Central memory CD4-positive, alpha-beta T cell (primary cell): Measurements from ENCODE around the gene IFT57.
"Not testable (repeated sequence)": the region's sequence is repeated elsewhere in the genome, so short reads cannot be mapped to it uniquely, and the experiment has no call there.

Experiments
- DNase-seq: peaks from one replicate; pipeline ENCODE4 v3.0.0; 2022
- total RNA-seq, 3 experiments: gene quantifications; one replicate each; lab custom pipeline; 2026; lab: John Stamatoyannopoulos, UW

The IFT57 gene, protein sequence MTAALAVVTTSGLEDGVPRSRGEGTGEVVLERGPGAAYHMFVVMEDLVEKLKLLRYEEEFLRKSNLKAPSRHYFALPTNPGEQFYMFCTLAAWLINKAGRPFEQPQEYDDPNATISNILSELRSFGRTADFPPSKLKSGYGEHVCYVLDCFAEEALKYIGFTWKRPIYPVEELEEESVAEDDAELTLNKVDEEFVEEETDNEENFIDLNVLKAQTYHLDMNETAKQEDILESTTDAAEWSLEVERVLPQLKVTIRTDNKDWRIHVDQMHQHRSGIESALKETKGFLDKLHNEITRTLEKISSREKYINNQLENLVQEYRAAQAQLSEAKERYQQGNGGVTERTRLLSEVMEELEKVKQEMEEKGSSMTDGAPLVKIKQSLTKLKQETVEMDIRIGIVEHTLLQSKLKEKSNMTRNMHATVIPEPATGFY
- total RNA-seq: 33.2 to 51.9 (median 43.4) reads per million in 3 experiments

DNA sequence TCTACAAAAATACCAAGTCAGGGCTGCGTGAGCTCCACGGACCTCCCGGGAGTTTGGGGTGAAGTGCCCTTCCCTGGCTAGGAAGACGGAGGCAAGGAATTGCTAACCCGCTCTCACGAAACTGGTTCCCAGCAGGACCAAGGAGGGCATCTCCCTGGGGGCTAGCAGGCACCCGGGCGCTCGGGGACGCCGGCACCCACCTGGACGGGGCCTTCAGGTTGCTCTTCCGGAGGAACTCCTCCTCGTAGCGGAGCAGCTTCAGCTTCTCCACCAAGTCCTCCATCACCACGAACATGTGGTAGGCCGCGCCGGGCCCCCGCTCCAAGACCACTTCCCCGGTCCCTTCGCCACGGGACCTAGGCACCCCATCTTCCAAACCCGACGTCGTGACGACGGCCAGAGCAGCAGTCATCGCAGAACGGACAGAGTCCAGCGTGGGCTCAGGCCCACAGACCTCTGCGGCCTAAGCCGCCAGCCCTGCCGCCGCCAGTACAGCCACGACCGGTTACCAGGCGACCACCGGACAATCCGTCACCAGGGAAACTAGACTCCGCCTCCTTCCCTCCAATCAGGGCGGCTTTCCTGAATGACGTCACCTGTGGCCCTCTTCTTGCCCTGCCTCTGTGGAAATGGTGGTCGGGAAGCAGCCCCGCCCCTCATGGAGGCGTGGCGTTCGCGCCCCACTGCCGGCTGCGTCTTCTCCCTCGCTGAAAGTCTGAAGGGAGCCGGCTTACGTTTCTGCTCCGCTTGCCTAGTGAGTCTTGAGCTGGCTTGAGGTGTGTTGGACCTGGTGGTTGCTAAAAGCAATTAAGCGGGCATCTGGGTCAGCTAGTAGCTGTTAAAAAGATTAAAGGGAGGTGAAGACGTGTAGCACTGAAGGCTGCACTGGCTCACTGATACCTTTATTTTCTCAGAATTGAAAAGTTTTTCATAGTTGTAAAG is at the start of gene IFT57:
TSS of gene IFT57 (minus strand) at position 514 of the 942 bp plus-strand sequence. CDS start at position 412, 102 bp downstream.
- peak; percentile 97 for DNase-seq

DNA sequence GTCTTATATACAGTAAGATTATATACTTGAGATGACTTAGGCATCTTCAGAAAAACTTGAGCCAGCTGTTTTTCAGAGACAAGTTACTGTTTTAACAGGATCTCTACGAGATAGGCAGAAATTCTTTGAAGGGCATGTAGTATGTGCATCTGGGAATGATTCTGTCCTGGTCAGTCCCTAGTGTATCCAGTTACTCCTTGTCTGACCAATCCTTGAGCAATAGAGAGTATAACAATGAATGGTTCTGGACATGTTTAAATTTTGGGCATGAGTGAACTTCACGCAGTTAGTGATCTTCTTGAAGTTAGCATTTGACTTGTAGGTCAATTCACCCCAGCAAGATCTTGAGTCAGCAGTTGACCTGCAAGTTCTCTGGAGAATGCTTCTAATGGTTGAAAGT is 49.4 kb upstream of the IFT57 start:
- no peak for DNase-seq

DNA sequence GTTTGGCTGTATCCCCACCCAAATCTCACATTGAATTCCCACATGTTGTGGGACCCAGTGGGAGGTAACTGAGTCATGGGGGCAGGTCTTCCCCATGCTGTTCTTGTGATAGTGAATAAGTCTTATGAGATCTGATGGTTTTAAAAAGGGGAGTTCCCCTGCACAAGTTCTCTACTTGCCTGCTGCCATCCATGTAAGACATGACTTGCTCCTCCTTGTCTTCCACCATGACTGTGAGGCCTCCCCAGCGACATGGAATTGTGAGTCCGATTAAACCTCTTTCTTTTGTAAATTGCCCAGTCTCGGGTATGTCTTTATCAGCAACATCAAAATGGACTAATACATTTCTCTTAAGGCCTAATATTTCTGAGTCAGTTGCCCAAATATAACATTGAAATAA is 46.0 kb upstream of the IFT57 start:
- not testable (repeated sequence) for DNase-seq

DNA sequence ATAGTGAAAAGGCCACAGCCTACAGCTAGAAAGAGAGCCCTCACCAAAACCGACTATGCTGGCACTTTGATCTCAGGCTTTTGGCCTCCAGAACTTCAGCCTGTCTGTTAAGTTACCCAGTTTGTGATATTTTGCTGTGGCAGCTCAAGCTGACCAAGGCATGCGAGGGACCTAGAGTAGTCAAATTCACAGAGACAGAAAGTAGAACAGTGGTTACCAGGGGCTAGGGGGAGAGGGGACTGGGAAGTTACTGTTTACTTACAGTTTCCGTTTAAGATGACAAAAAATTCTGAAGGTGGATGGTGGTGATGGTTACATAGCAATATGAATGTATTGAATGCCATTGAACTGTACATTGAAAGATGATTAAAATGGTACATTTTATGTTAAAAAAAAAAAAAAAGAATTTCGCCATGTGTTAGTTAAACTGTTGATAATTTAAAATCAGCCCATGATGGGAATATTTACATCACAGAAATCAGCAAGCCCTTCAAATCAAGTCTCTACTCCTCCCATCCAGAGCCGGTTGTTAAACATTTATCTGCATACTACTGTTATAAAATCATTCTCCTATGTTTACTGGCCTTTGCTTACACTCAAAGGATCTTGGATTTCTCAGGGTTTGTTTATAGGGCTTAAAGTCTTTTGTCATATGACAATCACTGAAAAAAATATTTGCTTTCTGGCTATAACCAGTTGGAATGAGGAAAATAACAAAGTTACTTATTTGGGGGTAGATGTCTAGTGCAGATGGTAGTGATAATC is 42.5 kb upstream of the IFT57 start:
- not testable (repeated sequence) for DNase-seq

DNA sequence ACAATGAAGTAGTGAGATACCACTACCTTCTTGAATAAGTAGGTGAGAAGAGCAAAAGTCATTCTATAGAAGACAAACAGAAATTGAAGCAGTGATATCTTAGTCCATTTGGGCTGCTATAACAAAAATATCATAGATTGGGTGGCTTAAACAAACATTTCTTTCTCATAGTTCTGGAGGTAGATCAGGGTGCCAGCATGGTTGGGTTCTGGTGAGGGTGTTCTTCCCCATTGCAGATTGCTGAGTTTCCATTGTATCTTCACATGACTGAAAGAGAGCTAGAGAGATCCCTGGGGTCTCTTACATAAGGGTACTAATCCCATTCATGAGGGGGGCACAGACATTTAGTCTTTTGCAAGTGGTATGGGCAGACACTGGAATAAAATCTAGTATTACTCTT is 32.9 kb upstream of the IFT57 start:
- DNase-seq: no peak

DNA sequence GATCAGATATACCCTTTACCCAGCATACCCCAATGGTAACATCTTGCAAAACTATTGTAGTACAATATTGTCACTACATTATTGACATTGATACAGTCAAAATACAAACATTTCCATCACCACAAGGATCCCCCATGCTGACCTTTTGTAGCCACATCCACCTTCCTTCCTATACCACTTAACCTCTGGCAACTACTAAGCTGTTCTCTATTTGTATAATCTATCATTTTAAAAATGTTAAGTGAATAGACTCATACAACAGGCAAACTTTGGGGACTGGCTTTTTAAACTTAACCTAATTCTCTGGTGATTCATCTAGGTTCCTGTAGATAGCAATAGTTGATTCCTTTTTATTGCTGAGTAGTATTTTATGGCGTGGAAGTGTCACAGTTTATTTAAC is 29.6 kb upstream of the IFT57 start:
- no peak for DNase-seq

DNA sequence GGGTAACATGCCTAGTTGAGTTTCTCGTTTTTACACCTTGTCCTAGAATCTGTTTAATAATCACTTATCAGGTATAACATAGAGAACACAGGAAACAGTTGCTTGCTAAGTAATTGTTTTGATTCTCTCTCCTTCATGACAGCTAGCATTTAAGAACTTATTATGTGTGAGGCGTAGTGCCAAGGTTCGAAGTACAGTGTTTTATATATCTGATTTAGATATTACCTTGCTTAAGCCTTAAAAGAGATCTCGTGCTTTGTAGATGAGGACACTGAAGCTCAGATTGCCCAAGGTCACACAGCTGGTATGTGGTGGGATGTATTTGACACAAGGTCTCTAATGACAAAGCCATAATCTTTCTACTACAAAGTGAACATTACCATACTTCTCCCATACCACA is 29.0 kb upstream of the IFT57 start:
- DNase-seq: no peak

DNA sequence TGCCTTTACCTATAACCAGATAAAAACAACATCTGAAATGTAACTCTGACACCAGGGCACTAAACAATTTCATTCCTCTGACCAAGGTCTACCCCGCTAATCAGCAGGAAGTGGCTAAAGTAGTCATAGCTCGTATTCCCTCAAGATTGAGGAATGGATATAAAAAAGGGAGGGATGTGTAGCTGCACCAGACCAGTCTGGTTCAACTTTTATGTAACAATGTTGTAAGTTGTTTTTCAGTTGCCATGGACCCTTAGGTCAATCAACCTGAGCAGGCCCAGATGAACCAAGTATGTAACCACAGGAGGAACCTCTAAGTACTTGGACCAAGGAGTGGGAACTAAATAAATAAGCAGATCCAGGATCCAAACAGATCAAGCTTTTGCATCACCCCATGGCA is 28.4 kb upstream of the IFT57 start:
- DNase-seq: no peak

DNA sequence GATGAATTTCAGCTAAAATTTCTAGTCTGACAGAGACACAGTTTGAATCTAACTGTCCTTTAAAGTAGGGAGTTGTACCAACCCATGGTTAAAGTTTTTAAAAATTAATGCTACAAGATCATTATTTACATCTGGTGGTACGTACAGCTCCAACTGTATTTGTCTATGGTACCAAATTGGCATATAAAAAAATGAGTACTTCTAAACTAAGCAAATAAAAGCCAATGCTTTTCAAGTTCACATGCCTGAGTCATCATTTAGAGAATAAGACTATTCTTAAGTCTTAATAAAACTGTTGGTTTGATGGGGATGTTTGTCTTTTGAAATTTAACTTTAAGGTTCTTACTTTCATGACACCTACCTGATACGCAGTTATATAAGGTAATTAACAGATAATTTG is 21.0 kb upstream of the IFT57 start:
- DNase-seq: no peak

DNA sequence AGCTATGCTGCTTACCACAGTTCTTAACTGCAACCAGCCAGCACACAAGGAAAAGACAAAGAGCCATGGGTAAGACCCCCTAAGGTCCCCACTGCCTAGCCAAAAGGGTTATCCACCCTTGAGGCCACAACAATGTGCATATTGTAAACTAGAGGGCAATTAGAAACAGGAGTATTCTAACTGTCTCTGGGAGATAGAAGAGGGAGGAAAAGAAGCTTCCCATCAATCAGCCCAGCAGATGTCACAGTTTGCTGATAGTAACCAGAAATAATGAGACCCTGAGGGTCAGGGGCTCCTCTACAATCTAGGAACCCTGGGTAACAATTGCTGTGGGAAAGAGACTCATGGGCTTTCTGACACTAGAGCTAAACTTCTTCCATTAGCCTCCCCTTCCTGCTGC is 20.6 kb upstream of the IFT57 start:
- DNase-seq: no peak

DNA sequence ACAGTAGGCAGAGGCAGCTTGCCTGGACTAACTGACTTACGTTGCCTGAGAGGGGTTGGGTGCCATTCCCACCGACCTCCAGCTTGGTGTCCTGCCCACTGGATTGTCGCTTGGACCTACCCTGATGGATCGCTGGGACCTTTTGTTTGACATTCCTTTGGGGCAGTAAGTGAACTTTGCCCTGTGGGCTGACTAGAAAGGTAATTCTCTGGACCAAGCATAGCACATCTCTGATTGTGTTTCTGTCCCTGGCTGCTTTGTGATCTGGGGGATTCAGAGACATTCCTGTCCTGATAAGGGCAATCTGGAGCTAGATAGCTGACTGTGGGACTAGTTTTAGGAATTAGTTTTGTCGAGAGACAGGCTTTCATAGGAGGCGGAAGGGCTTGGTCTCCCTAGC is 19.5 kb upstream of the IFT57 start:
- DNase-seq: no peak

DNA sequence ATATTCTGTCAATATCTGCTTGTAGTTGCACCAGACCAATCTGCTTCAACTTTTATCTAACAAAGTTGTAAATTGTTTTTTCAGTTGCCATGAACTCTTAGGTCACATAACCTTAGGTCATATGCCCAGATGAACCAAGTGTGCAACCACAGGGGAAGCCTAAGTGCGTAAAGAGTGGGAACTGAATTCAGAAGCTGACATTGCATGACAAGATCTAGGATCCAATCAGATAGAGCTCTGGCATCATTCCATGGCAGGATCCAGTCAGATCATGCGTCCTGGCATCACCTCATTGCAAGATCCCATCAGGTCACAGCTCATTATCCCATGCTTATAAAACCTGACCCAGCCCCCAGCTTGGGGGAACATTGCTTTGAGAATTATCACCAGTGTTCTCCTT is 18.9 kb upstream of the IFT57 start:
- no peak for DNase-seq

DNA sequence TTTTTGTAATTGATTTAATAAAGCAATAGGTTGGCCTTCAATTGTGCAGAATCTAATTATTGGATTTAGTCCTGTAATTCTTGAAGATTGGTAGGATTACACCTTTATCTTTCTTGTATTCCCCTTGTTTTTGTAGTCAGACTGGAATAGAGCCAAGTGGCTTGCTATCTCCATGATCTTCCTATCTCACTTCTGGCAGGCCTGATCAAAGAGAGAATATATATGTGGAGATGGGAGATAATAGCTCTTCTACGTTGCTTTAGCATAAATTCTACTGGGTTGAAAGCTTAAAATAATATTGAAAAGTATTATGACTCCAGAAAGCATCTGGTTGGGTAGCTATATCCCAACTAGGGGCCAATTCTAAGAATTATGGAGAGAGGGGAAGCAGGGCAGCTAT is 16.9 kb upstream of the IFT57 start:
- no peak for DNase-seq

DNA sequence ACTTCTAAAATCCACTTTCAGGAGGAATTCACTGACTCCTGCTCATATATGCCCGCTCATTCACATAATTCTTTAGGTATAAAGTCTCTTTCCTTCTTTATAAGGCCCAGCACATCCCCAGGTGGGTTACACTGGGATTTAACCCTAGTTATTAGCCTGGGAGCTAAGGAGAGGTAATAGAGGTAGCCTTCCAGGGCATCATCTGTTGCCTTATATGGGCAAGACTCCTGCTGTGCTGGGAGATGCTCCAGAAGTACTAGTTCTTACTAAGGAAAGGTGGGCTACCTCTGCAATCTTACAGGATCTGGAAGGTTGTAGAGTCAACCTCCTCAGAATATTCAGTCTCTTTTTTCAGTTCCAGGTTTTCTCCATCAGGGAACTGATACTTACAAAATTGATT is 13.1 kb upstream of the IFT57 start:
- DNase-seq: no peak

DNA sequence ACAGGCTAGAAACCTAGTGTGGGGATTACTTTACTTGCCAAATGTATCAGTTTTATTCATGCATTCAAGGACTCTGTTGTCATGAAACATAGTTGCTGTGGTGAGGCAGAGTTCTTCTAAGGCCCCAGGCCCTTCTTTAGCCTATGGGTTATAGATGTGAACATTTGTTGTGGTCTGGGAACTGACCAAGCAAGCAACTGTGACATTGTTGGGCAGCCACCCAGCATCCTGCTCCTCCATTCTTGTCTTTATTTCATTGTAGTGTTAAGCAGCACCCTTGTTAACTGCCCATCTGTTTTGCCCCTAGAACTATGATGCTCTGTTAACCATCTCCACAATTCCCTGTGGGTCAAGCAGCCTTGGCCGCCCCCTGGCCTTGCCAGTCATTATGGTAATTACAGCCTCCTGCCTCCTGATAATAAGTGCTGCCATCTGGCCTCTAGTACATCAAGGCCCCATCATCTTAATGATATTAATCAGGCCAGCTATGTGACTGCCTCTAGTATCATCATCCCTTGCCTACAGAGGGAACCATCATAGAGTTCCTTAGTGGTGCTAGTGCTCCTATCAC is 12.2 kb upstream of the IFT57 start:
- no peak for DNase-seq

DNA sequence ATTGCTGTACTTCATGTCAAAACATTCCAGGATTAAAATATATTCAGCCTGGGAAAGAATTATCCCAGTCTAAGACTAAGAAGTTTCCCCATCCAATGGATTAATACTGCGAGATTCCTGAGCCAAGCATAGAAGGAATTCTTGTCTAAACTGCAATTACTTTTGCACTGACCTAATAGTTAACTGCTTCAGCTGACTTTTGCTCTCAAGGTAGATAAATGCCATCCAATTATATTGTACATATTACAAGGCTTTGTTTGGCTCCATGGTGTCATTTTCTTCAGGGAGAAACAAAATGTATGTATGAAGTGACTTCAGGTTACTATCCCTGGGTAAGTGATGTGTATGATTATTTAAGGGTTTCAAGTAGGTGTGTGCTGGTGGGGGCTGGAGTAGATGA is 6.1 kb upstream of the IFT57 start:
- DNase-seq: no peak

DNA sequence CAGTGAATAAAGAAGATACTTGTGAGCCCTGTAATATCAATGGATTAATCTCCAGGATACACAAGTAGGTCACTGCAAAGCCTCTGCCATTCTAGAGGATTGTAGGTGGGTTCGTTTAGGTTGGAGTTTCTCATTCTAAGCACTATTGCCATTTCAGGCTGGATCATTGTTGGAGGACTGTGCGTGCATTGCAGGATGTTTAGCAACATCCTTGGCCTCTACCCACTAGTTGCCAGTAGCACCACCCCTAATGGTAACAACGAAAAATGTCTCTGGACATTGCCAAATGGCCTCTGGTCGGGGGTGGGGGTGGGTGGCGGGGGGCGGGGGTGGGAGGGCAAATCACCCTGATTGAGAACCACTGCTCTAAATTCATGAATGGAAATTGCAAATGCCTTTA is 4.9 kb upstream of the IFT57 start:
- no peak for DNase-seq

DNA sequence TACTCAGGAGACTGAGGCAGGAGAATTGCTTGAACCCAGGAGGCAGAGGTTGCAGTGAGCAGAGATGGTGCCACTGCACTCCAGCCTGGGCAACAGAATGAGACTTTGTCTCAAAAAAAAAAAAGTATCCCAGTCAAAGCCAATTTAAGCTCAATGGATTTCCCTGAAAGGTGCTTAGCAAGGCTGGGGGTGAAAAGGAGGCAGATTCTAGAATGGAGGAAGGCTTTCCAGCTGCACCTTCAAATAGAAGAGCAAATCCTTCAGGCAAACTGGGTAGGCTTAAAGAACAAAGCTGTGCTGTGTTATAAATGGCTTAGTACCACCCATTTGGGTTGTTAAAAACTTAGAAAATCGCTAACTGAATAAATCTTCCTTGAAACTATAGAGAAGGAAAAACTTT is 3.0 kb upstream of the IFT57 start:
- DNase-seq: no peak

DNA sequence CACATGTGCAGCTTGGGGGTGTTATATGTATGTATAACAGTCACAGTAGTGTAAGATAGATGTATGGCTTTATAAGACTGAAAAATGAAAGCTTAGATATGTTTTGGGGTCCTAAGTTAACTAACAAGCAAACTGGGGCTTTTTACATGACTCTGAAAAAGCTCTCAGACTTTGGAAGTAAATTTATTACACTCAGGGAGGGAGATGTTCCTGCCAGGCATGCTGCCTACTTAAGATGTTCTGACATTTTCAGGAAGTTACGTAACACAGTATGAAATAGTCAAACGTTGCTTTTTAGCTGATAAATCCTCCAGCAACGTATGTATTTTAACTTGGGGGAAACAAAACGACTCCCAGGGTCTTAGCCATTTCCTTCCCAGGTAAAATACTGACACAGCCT is 1.7 kb upstream of the IFT57 start:
- DNase-seq: peak; percentile 25

DNA sequence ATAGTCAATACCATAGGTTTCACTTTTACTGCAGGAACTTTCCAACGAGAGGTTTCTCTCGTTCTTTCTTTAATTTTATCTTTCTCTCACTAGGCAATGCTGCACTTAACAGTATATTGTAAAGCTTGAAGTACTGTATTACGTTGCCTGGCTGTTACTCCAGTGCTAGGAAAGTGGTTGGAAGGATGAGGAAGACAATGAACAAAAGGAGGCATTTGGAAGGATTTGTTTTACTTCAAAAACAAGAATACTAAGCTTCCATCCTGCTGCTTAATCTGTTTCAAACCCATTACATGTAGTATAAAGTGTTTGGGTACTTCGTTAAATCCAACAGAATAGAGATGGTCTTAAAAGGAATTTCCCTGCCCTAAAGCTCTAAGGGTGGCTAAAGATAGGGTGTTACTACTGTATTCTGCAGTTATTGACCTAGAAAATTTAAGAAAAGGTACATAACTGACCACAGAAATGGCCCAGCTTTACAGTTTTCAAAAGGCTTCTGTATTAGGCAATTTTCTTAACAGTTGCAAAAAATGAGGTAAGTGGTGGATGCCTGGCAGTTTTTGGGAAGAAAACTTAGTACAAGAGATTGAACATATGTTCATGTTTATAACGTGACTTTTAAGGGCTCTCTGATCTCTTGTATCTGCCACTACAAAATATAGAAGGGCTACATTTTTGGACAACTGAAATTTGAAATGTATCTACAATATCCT is 785 bp upstream of the IFT57 start:
- DNase-seq: no peak

DNA sequence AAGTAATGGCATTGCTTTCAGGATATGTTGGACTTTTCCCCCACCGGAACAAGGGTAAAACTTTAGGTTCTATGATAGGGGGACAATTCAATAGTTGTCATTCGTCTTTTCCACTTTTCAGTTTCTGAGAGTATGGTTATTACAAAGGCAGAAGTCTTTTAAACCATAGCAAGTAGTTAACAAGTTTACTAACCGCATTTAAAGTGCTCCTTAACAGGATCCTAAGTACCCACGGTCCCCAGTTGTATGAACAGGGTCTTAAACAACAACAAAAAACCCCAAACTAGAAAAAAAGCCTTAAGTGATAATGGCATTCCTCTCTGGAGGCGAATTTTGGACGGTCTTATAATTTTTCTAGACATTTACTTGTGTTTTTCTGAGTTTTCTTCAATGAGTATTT is 831 bp downstream of the IFT57 start:
- no peak for DNase-seq

DNA sequence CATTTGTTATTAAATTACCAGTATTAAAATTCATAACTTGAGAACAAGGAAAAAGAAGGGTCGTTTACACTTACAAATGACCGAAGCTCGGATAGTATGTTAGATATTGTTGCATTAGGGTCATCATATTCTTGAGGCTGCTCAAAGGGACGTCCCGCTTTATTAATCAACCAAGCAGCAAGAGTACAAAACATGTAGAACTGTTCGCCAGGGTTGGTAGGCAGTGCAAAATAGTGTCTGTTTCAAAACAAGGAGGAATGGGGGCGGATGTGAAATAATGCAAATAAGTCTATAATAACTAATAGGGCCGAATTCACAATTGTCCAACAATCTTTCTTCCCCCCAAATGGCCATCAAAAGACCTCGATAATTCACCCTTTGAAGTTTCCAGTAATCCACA is 2.9 kb downstream of the IFT57 start:
- DNase-seq: no peak
